GM18909 (cell line): ENCODE data around the gene RBFOX2.

Source experiments
- ATAC-seq: cut with Tn5 transposase; IDR thresholded peaks from one replicate; pipeline ENCODE4 v1.9.1; 2021; ENCODE audit warnings: mild to moderate bottlenecking; ENCODE audit not compliant: unreplicated experiment, poor library complexity

The RBFOX2 gene

GRCh38 chr22:35882211-35883030 lies 146.2 kb downstream of the RBFOX2 start:
- no peak for ATAC-seq

DNA sequence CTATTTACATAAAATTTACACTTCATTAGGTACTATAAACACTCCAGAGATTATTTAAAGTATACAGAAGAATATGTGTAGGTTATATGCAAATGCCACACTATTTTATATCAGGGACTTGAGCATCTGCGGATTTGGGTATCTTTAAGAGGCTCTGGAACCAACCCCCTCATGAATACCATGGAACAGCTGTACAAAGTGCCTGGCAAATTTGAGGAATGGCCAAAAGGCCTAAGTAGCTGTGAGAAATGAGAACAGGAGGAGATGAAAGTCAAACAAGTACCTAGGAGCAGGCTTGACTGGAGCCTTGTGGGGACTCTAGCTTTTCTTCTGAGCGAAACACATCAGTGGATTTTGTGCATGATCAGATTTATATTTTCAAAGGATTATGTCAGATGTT lies 149.3 kb downstream of the RBFOX2 start:
- ATAC-seq = no peak

DNA sequence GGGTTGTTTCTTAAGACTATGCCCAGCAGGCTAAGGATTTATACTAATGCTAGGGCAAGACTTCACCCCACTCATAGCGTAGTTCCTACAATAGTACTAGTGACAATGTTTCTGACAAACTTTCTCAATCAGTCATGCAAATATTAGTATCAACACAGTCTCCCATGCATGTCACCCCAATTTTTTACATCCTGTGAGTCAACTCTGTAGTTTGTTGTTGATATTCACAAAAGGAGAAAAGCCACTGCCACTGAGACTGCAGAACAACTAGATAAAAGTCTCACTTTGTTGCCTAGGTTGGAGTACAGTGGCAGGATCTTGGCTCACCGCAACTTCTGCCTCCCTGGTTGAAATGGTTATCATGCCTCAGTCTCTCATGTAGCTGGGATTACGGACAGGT lies 155.2 kb downstream of the RBFOX2 start:
- ATAC-seq = no peak

GRCh38 chr22:35872451-35872850 lies 156.2 kb downstream of the RBFOX2 start:
- ATAC-seq = no peak

DNA sequence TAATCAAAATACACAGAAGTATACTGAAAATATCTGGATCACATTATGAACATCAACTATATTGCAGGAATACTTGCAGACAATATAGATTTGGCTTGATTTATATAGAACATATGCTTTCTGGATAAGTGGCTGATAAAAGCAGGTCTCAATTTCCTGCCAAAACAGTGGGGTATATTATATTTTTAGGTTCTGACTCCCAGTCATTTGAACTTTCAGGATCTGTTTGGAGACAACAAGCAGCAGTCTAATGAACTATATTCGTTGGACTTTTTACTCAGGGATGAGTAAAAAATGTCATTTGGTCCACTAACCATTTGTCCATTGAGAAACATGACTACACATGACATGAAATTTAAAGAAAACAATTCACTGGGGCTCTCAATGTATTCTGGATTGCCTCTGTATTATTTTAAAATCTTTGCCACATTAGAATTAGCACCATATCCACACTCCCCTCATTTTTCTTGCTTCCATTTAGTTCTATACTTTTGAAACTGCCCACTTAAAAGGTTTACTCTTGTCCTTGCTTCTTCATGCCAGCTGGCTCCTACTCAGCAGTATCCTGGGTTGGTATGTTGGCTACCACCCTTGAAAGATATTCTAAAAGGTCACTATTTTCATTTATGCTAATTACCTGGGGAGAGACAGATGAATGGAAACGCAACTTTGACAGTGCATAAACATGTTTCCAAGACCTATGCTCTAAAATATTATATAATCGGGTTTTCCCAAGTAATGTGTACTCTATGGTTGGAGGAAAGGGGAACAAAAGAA lies 157.9 kb downstream of the RBFOX2 start:
- ATAC-seq = no peak

- no peak for ATAC-seq
Observed at GRCh38 chr22:35868938-35869337, 159.7 kb downstream of the RBFOX2 start.

DNA sequence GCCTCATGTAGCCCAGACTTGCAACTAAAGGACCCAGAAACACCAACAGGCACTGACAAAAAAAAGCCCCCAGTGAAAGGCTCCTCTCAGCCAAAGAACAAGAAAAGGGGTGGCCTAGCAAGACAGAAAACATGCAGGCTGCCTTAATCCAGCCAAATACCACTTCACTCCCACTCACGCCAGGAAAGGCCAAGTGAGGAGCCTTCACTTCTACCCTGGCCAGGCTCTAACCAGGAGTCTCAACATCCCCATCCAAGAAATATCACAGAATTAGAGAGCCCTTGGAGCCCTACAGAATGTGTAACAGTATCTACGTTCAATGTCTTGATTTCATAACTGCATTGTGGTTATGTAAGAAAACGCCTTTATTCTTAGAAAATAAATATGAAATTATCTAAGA lies 162.0 kb downstream of the RBFOX2 start:
- ATAC-seq = no peak

- no peak for ATAC-seq
Observed at GRCh38 chr22:35864545-35865165, 164.0 kb downstream of the RBFOX2 start.

GRCh38 chr22:35863432-35863831 lies 165.2 kb downstream of the RBFOX2 start:
- ATAC-seq = no peak

DNA sequence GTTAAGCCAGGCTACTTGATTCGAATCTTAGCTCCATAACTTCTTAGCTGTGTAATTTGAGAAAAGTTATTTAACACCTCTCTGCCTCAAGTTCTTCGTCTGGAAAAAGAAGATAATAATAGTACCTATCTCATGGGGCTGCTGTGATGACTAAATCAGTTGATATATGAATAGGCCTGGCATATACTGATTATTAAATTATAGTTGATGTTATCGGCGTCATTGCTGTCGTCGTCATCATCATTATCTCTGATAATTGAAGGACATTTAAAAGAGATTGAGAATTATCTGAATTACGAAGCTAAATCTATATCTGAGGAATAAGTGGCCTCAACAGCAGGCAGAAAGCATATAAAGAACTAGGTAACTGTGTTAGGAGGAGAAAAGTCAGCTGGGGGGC lies 165.9 kb downstream of the RBFOX2 start:
- no peak for ATAC-seq

DNA sequence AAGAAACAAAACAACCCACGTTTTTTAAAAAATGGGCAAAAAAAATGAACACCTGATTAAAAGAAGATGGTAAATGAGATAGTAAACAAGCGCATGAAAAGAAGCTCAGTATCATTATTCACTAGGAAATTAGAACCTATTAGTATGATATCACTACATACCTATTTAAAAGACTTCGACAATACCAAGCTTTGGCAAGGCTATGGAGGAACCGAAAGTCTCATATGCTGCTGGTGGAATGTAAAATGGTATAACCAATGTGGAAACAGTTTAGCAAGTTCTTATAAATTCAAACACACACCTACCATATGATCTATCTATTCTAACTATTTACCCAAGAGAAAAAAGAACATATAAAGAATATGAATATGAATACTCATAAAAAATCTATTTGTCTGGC lies 167.2 kb downstream of the RBFOX2 start:
- no peak for ATAC-seq

- no peak for ATAC-seq
Observed at GRCh38 chr22:35860837-35861236, 167.8 kb downstream of the RBFOX2 start.

GRCh38 chr22:35860087-35860733 lies 168.4 kb downstream of the RBFOX2 start:
- no peak for ATAC-seq

GRCh38 chr22:35854334-35854733 lies 174.3 kb downstream of the RBFOX2 start:
- ATAC-seq = no peak

- ATAC-seq = no peak
Observed at GRCh38 chr22:35852076-35852475, 176.5 kb downstream of the RBFOX2 start.

DNA sequence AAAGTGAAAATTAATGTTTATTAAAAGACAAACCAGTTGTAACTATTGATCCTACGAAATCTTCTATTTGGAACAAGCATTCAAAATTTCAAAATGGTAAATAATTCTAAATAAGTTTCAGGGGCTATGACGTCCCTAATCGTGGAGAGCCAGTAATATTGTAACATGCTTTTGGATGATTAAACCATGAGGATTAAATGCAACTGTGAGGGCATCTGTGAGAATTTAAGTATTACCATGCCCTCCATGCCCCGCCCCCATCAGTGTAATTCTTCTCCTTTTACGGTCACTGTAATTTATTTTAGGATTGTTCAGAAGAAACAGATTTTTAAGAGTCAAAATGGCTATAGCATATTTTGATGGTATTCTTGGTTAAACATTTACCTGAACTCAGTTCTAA lies 177.8 kb downstream of the RBFOX2 start:
- no peak for ATAC-seq

DNA sequence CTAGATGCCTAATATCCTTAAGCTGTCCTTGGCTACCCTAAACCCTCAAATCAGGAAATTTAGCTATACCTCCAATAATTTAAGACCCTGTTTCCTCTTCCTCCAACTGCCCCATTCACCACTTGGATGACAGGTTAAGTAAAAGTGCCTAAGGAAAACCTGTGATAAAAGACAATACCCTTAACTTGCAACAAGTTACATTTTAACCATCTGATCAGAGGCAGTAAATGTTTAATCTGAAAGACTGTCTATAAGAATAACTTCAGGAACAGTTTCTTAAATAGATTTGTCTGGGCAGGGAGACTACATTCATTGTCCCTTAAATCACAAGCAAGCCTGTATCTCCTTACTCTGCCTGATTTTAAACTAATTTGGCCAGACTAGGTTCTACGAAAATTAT lies 181.8 kb downstream of the RBFOX2 start:
- ATAC-seq = no peak

DNA sequence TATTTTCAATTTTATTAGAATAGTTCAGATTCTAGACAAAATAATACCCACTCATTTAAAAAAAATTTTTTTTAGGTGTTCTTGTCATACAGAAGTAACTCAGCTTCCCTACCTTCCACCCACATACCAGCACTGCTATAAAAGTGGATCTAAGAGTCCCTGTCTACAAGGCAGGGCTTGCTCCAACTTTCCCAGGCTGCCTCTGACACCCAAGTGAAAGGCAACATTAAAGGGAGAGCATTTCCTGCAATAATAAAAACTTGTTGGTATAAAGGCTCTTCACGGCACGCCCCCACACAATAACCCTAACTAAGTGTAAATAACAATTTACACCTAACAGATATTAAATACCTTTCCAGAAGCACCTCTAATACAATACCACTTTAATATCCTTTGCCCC lies 183.7 kb downstream of the RBFOX2 start:
- no peak for ATAC-seq

- no peak for ATAC-seq
Observed at GRCh38 chr22:35842954-35843353, 185.7 kb downstream of the RBFOX2 start.

DNA sequence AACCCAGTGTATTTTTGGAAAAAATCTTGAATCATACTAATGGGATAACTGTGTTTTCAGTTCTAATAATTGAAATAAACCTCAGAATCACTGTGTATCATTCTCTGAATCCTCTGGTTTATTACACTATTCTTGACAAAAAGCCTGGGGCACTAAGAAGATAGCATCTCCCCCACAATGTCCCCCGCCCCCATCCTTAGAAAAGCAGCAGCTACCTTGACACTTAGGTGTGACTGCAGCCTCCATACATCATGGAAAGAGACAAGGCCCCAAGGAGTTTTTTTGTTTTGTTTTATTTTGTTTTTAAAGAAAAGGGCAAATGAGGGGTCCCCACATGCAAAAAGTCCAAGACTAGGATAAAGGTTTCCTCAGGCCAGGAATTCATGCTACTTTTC lies 186.1 kb downstream of the RBFOX2 start:
- ATAC-seq = no peak
